Right atrium auricular region (tissue), 2 donors: ENCODE measurements around the gene DPM3. TPM values are rescaled to one million over a fixed set of nuclear protein-coding genes. Genes with fewer than 3 reads are reported as not detected.

ENCODE experiments used
- DNase-seq: peaks from one replicate; pipeline ENCODE4 v3.0.0-alpha.2; 2019; ENCODE audit warnings: low spot score
- H3K27ac ChIP-seq, 2 donors: fragments of 200-600 bp; sonication (generic); 1 replicate in 1 of 2; 2 replicates in 1 of 2; pipeline ENCODE4 v1.5.1; 2016 to 2019
- H3K27me3 ChIP-seq, 2 donors: fragments of 200-600 bp; sonication (generic); one replicate each; pipeline versions ENCODE4 v1.5.1 to v1.6.0; 2017 to 2019
- H3K36me3 ChIP-seq: fragments of 200-600 bp; sonication (generic); one replicate; pipeline ENCODE4 v1.5.1; 2016
- H3K4me1 ChIP-seq, 2 donors: fragments of 200-600 bp; sonication (generic); one replicate each; pipeline versions ENCODE4 v1.5.1 to v1.6.0; 2017 to 2019
- H3K4me3 ChIP-seq, 2 donors: fragments of 200-600 bp; sonication (generic); 1 replicate in 1 of 2; 2 replicates in 1 of 2; pipeline ENCODE4 v1.5.1; 2017 to 2019; ENCODE audit warnings: mild to moderate bottlenecking in 1 of 2, moderate library complexity in 1 of 2
- H3K9me3 ChIP-seq, 2 donors: fragments of 200-600 bp; sonication (generic); one replicate each; pipeline ENCODE4 v1.5.1; 2019
- total RNA-seq, 2 donors: library from RNA; depleted of rRNA; stranded (reverse); fragments of >200 nt; gene quantifications; one replicate each; pipeline ENCODE4 v1.1.0, GENCODE V29; 2016
- TF ChIP-seq, protein P1 (sequence below), 2 donors: fragments of 200-600 bp; sonication (generic); IDR thresholded peaks; one replicate each; pipeline ENCODE4 v1.5.1; 2019; ENCODE audit warnings: antibody characterized with exemption in 2 of 2

The DPM3 gene
- total RNA-seq, 2 donors from 2014 or later, result 46.5 to 47.8 TPM

DNA sequence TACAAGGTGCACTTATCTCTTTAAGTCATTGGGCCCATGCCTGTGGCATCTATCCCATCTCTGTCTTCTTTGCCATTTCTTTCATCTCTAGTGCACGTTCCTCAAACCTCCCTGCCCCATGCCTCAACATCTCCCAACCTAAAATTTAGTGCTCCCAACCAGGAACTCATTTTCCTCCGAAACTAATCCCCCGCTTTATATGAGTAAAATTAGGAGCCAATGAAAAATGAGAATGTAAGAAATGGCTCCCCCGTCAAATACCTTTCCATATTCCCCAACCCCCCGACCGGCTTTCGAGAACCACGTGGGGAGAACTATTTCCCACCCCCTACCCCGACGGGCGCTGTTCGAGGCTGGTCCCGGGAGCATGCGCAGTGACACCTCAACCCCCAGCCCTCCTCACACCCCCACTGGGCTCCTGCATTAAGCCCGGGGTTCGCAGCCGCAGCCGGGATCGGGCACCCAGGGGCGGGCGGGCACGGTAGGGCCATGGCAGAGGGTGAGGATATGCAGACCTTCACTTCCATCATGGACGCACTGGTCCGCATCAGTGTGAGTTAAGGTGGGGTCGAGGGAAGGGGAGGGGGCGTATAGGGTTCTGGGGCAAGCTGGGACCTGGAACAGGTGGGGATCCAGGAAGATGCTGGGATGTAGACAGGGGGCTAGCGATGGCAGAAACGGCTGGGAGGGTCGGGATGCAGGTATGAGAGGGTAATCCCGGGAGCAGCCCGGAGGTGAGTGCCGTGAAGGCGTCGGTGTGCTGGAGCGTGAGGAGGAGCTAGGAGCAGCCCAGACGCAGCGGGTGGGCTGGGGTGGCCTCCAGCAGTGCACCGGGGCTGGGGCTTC, 33.4 kb upstream of the DPM3 start, which contains the start of gene TRIM46:
TSS of gene TRIM46 (plus strand) at position 372 of the 846 bp plus-strand sequence. CDS start at position 490, 118 bp downstream.
- Histone ChIP-seq H3K4me3 (peak within 1 kb of the TSS; percentile 88 to 93), H3K36me3 (peaks cover 15% of the 10 kb centered on the region), H3K4me1 (peaks cover 0 to 27% of the 10 kb centered on the region in 2 donors), H3K9me3 (no peaks in the 10 kb centered on the region), H3K27ac (peak within 1 kb of the TSS; percentile 96), H3K27me3 (peaks cover 0 to 8% of the 10 kb centered on the region in 2 donors)
- DNase-seq, result peak; percentile 55
- TF ChIP-seq, protein P1, sequence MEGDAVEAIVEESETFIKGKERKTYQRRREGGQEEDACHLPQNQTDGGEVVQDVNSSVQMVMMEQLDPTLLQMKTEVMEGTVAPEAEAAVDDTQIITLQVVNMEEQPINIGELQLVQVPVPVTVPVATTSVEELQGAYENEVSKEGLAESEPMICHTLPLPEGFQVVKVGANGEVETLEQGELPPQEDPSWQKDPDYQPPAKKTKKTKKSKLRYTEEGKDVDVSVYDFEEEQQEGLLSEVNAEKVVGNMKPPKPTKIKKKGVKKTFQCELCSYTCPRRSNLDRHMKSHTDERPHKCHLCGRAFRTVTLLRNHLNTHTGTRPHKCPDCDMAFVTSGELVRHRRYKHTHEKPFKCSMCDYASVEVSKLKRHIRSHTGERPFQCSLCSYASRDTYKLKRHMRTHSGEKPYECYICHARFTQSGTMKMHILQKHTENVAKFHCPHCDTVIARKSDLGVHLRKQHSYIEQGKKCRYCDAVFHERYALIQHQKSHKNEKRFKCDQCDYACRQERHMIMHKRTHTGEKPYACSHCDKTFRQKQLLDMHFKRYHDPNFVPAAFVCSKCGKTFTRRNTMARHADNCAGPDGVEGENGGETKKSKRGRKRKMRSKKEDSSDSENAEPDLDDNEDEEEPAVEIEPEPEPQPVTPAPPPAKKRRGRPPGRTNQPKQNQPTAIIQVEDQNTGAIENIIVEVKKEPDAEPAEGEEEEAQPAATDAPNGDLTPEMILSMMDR (IDR thresholded peaks at IDR 0.05), result peak in 1 of 2 donors; percentile 31

DNA sequence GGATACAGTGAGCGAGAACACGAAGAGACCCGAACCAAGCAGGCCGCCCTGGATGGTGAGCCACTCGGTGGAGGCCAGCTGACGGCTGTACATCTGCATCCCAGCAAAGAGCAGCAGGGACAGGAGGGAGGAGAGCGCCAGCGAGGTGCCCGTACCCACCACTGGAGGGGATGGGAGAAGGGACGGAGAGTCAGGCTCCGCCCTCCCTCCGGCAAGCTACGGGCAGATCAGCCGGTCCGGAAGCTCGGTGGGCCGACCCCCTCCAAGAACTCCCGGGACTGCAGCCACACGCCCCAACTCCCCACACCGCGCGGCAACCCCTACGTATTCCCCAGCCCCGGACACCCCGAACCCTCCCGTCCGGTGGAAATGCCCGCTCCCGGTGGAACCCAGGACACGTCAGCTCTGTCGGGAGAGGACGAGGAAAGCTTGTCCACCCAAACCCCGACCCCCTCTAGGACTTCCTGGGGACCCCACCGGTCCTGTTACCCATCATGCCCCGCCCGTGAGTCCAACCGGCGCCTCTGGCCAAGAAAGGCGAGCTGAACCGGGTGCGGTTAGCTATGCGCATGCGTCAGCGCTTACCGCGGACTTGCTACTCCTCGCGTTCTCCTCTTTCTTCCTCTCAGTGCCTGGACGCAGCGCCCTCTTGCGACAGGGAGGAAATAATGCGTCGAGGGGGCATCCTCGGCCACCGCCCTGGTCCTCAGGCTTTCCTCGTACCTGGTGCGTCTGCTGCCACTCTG, 32.6 kb upstream of the DPM3 start, which contains the start of gene KRTCAP2:
TSS of gene KRTCAP2 (minus strand) at position 573 of the 746 bp plus-strand sequence. CDS start at position 493, 80 bp downstream.
- Histone ChIP-seq H3K4me1 (peaks cover 0 to 29% of the 10 kb centered on the region in 2 donors), H3K9me3 (no peaks in the 10 kb centered on the region), H3K36me3 (peaks cover 16% of the 10 kb centered on the region), H3K4me3 (peak within 1 kb of the TSS; percentile 88 to 93), H3K27me3 (peaks cover 0 to 8% of the 10 kb centered on the region in 2 donors), H3K27ac (peak within 1 kb of the TSS; percentile 96)
- peak; percentile 96 for DNase-seq
- TF ChIP-seq, protein P1 (IDR thresholded peaks at IDR 0.05), result peak; percentile 88 to 96

DNA sequence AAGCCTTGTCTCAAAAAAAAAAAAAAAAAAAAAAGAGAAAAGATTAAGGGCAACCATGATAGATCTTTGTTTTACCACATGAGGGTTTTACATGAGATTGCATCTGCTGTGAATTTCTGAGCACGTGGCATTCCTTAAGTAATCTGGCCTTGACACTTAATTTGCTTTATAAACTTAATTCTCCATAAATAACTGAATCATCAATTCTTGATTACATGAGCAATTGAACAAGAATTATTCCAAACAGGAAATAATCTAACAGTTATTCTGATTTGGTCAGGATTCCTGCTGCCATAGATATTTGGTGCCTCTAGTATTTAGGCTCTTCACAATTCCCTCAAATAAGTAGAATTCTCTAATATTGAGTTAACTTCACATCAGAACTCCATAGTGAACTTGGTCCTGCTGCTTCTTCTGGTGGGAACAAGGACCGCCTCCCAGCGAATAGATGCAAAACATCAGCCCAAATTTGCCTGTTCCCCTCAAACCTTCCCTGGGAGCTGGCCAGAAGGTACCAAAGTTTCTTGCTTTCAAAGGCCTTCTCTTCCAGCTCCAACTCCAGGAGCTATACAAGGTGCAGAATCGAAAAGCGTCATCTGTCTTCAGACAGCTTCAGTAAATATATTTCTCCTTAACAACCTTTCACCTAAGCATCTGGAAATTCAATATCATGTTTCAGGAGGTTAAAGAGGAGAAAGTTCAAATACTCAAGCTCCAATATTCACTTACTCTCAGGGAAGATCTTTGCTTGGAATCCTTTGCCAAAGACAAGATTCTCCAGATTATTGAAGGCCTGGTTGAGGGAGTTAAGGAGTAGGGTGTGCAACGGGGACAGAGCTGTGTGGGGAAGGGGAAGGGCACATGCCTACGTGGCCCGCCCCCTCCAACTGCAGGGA, 31.8 kb upstream of the DPM3 start:
- peaks cover 16% of the 10 kb centered on the region for H3K36me3 ChIP-seq
- DNase-seq, result no peak
- H3K4me1 ChIP-seq, result peaks cover 0 to 38% of the 10 kb centered on the region in 2 donors
- peak overlapping the region; percentile 88 to 93 for H3K4me3 ChIP-seq
- peak overlapping the region; percentile 96 for H3K27ac ChIP-seq
- peaks cover 0 to 8% of the 10 kb centered on the region in 2 donors for H3K27me3 ChIP-seq
- no peaks in the 10 kb centered on the region for H3K9me3 ChIP-seq
- TF ChIP-seq, protein P1 (IDR thresholded peaks at IDR 0.05), result no peak

DNA sequence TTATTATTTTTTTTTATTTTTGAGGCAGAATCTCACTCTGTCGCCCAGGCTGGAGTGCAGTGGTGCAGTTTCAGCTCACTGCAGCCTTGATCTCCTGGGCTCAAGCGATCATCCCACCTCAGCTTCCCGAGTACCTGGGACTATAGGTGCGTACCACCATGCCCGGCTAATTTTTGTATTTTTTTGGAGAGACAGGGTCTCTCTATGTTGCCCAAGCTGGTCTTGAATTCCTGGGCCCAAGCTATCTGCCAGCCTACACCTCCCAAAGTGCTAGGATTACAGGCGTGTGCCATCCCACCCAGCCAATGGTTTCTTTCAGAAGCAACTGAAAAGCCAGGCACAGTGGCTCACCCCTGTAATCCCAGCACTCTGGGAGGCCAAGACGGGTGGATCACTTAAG, 30.5 kb upstream of the DPM3 start:
- Histone ChIP-seq H3K27me3 (peaks cover 0 to 8% of the 10 kb centered on the region in 2 donors), H3K4me3 (no peak overlapping the region), H3K27ac (no peak overlapping the region), H3K36me3 (peaks cover 16% of the 10 kb centered on the region), H3K4me1 (peaks cover 0 to 43% of the 10 kb centered on the region in 2 donors), H3K9me3 (no peaks in the 10 kb centered on the region)
- TF ChIP-seq, protein P1 (IDR thresholded peaks at IDR 0.05), result no peak
- DNase-seq, result peak; percentile 40
